ENCODE data around the gene TK1.
"Not testable (repeated sequence)": the region's sequence is repeated elsewhere in the genome, so short reads cannot be mapped to it uniquely, and the experiment has no call there.

The TK1 gene

GRCh38 chr17:78186692-78187595, at the start of gene TK1, which contains the start of gene AFMID:
TSS of gene TK1 (minus strand) at chr17:78187052. CDS start at chr17:78186994, 58 bp downstream.
TSS of gene AFMID (plus strand) at chr17:78187362. CDS start at chr17:78187371, 9 bp downstream.
- H3K27me3 Mint-ChIP-seq = no peaks in the 10 kb centered on the region
- H3K4me3 Mint-ChIP-seq = peak within 1 kb of the TSS; percentile 97
- H3K27ac Mint-ChIP-seq = peak within 1 kb of the TSS; percentile 84
- peaks cover 27% of the 10 kb centered on the region for H3K36me3 Mint-ChIP-seq (ENCODE audit: low read depth)
- H3K4me1 Mint-ChIP-seq (ENCODE audit: low read depth) = peaks cover 32% of the 10 kb centered on the region
- no peaks in the 10 kb centered on the region for H3K9me3 Mint-ChIP-seq

GRCh38 chr17:78235885-78236284, 49.0 kb upstream of the TK1 start:
- Mint-ChIP-seq H3K4me1 (ENCODE audit: low read depth) (peaks cover 5% of the 10 kb centered on the region), H3K36me3 (ENCODE audit: low read depth) (no peaks in the 10 kb centered on the region), H3K27me3 (peaks cover 20% of the 10 kb centered on the region), H3K4me3 (no peak overlapping the region), H3K27ac (no peak overlapping the region), H3K9me3 (no peaks in the 10 kb centered on the region)

DNA sequence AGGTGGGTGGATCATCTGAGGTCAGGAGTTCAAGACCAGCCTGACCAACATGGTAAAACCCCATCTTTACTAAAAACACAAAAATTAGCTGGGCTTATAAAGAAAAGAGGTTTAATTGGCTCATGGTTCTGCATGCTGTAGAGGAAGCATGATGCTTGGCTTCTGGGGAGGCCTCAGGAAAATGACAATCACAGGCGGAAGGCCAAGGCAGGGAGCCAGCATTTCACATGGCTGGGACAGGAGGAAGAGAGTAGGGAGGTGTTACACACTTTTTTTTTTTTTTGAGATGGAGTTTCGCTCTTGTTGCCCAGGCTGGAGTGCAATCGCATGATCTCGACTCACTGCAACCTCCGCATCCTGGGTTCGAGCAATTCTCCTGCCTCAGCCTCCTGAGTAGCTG, 48.2 kb upstream of the TK1 start:
- not testable (repeated sequence) for H3K27ac Mint-ChIP-seq; H3K9me3 Mint-ChIP-seq; H3K4me1 Mint-ChIP-seq (ENCODE audit: low read depth); H3K4me3 Mint-ChIP-seq; H3K36me3 Mint-ChIP-seq (ENCODE audit: low read depth)
- H3K27me3 Mint-ChIP-seq = peaks cover 26% of the 10 kb centered on the region

GRCh38 chr17:78234261-78234865, 47.5 kb upstream of the TK1 start:
- Mint-ChIP-seq H3K27me3 (peaks cover 26% of the 10 kb centered on the region), H3K36me3 (ENCODE audit: low read depth) (no peaks in the 10 kb centered on the region), H3K9me3 (no peaks in the 10 kb centered on the region), H3K4me3 (no peak overlapping the region), H3K27ac (no peak overlapping the region), H3K4me1 (ENCODE audit: low read depth) (peaks cover 8% of the 10 kb centered on the region)

DNA sequence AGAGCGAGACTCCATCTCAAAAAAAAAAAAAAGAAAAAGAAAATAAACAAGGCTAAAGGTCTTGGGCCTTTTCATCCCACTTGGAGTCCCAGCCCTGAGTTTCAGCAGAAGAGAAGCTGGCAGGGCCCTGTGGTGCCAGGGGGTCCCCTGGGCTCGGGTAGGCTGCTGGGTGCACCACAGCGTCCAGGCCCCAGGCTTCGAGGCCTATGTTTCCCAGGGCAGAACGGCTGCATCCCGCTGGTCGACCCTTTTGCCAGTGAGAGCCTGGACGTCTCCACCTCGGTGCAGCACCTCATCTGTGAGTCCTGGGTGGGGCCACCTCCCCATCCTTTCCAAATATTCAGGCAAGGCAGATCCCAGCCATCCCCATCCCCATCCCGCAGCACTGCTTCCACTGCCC, 46.8 kb upstream of the TK1 start:
- Mint-ChIP-seq H3K4me1 (ENCODE audit: low read depth) (peaks cover 8% of the 10 kb centered on the region), H3K36me3 (ENCODE audit: low read depth) (no peaks in the 10 kb centered on the region), H3K27me3 (peaks cover 26% of the 10 kb centered on the region), H3K27ac (no peak overlapping the region), H3K4me3 (no peak overlapping the region), H3K9me3 (no peaks in the 10 kb centered on the region)

- peaks cover 26% of the 10 kb centered on the region for H3K27me3 Mint-ChIP-seq
- H3K36me3 Mint-ChIP-seq (ENCODE audit: low read depth) = no peaks in the 10 kb centered on the region
- no peak overlapping the region for H3K27ac Mint-ChIP-seq
- H3K4me1 Mint-ChIP-seq (ENCODE audit: low read depth) = peaks cover 8% of the 10 kb centered on the region
- no peak overlapping the region for H3K4me3 Mint-ChIP-seq
- H3K9me3 Mint-ChIP-seq = no peaks in the 10 kb centered on the region
Observed at GRCh38 chr17:78232859-78233173, 46.0 kb upstream of the TK1 start.

DNA sequence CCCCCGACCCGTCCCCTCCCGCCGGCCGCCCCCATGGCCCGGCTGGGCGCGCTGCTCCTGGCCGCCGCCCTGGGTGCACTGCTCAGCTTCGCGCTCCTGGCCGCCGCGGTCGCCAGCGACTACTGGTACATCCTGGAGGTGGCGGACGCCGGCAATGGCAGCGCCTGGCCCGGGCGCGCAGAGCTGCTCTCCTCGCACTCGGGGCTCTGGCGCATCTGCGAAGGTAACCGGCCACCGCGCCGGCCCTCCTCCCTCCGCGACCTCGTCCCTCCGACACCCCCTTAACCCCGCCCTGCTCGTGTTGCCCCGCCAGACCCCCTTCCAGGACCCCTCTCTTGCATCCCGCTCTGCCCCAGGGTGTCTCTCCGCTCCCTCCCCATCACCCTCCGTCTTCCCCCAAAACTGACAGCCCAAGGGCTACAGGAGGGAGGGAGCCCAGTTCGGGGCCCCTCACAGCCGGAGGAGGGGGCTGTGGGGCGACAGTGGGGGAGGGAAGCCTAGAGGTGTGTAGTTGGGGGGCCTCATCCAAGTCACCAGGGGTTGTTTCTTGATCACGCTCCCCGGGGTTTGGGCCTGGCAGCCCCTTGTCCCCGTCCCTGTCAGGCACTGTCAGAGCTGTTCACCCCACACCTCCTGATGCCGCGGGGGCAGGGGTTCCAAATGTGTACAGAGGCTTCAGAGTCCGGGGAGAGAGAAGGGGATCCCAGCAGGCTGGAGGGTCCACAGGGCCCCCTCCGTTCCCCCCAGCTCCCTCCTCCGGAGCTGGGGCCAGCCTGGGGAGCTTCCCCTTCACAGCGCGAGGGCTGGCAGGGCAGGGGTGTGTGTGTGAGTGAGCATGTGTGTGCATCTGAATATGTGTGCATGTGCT, 45.4 kb upstream of the TK1 start:
- Mint-ChIP-seq H3K27me3 (peaks cover 31% of the 10 kb centered on the region), H3K4me3 (no peak overlapping the region), H3K36me3 (ENCODE audit: low read depth) (no peaks in the 10 kb centered on the region), H3K4me1 (ENCODE audit: low read depth) (peaks cover 8% of the 10 kb centered on the region), H3K27ac (no peak overlapping the region), H3K9me3 (no peaks in the 10 kb centered on the region)

DNA sequence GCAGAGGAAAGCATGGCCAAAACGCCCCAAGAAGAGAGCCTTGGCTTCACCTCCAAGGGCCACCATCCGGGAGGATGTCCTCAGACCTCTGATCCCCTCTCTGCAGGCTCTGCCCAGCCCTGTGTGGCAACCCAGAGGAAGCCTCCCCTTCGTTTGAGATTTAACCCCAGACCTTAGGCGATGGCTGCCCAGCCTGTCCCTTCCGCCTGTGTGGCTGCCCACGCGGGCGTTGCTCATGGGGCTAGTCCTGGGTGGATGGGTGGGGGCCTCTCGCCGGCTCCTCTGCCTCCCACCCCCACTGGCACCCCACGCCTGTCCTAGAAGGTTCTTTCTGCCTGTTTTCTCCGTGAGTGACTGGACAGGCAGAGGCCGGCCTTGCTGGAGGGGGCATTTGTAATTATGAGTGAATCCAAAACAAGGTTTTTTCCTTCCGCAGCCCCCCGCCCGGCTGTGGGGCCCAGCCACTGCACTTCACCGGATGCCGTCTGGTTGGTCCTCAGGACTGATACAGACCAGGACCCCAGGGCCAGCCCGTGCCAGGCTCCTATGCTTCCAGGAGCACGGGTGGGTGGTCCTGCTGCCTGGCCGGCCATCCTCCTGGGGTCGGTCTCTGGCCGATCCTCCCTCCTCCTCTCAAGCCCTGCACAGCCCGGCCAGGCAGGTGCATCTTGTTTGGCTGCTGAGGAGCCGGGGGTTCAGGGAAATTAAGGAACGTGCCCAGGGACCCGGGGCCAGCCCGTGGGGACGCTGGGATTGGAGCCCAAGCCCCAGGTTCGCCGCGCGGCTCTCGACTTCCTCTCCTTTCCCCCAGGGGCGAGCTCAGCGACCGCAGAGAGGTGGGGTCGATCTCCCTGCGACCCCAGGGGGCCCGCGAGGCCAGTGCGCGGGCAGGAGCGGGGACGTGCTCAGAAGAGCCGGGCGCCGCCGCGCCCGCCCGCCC, 44.4 kb upstream of the TK1 start, which contains the start of gene TMEM235:
TSS of gene TMEM235 (plus strand) at position 636 of the 940 bp plus-strand sequence. CDS start 393 bp downstream, outside the sequence.
- no peaks in the 10 kb centered on the region for H3K36me3 Mint-ChIP-seq (ENCODE audit: low read depth)
- peaks cover 8% of the 10 kb centered on the region for H3K4me1 Mint-ChIP-seq (ENCODE audit: low read depth)
- H3K27me3 Mint-ChIP-seq = peaks cover 31% of the 10 kb centered on the region
- no peaks in the 10 kb centered on the region for H3K9me3 Mint-ChIP-seq
- no peak within 1 kb of the TSS for H3K4me3 Mint-ChIP-seq
- H3K27ac Mint-ChIP-seq = no peak within 1 kb of the TSS

- Mint-ChIP-seq H3K9me3 (no peaks in the 10 kb centered on the region), H3K27ac (no peak overlapping the region), H3K4me1 (ENCODE audit: low read depth) (peaks cover 8% of the 10 kb centered on the region), H3K36me3 (ENCODE audit: low read depth) (no peaks in the 10 kb centered on the region), H3K4me3 (no peak overlapping the region), H3K27me3 (peaks cover 31% of the 10 kb centered on the region)
Observed at GRCh38 chr17:78230252-78230962, 43.6 kb upstream of the TK1 start.

DNA sequence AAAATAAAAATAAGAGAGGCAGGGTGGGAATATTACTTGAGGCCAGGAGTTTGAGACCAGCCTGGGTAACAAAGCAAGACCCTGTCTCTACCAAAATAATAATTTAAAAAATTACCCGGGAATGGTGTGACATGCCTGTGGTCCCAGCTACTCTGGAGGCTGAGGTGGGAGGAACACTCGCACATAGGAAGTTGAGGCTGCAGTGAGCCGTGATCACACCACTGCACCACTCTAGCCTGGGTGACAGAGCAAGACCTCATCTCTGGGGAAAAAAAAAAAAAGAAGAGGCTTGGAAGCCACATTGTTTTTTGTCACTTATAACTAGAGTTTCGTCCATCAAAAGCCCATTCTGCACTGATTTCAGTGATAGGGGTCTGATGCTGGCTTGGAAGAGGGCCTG, 41.3 kb upstream of the TK1 start:
- Mint-ChIP-seq H3K9me3 (no peaks in the 10 kb centered on the region), H3K27ac (no peak overlapping the region), H3K27me3 (peaks cover 30% of the 10 kb centered on the region), H3K4me3 (no peak overlapping the region), H3K36me3 (ENCODE audit: low read depth) (peaks cover 21% of the 10 kb centered on the region), H3K4me1 (ENCODE audit: low read depth) (peaks cover 8% of the 10 kb centered on the region)

- Mint-ChIP-seq H3K9me3 (no peaks in the 10 kb centered on the region), H3K36me3 (ENCODE audit: low read depth) (peaks cover 28% of the 10 kb centered on the region), H3K27ac (no peak overlapping the region), H3K27me3 (peaks cover 23% of the 10 kb centered on the region), H3K4me3 (no peak overlapping the region), H3K4me1 (ENCODE audit: low read depth) (peaks cover 4% of the 10 kb centered on the region)
Observed at GRCh38 chr17:78227455-78227916, 40.6 kb upstream of the TK1 start.

GRCh38 chr17:78226759-78227454, 40.1 kb upstream of the TK1 start:
- H3K4me3 Mint-ChIP-seq = no peak overlapping the region
- peaks cover 28% of the 10 kb centered on the region for H3K36me3 Mint-ChIP-seq (ENCODE audit: low read depth)
- H3K9me3 Mint-ChIP-seq = no peaks in the 10 kb centered on the region
- H3K4me1 Mint-ChIP-seq (ENCODE audit: low read depth) = peaks cover 4% of the 10 kb centered on the region
- no peak overlapping the region for H3K27ac Mint-ChIP-seq
- H3K27me3 Mint-ChIP-seq = peaks cover 18% of the 10 kb centered on the region

Measured in stimulated activated naive CD8-positive, alpha-beta T cell treated with anti-CD3 and anti-CD28 coated beads, Interleukin-15, Interleukin-2, amounts not matched to agents 100 ng/mL and 50 ng/mL, for 24 hours (primary cell).